ENCODE data around the gene MRPS9.

GRCh38 chr2:105110295-105110829 lies 72.5 kb downstream of the MRPS9 start:
- no peak for TF ChIP-seq CTCF (IDR thresholded peaks at IDR 0.05)
- no peak for TF ChIP-seq POLR2A (IDR thresholded peaks at IDR 0.05)
